WTC11 (cell line): ENCODE results near the gene SIGLEC11. TPM values are rescaled to one million over a fixed set of nuclear protein-coding genes. Genes with fewer than 3 reads are reported as not detected.

Experiments
- ATAC-seq: fragments of 200-7000 bp; cut with Tn5 transposase; 2 replicates; pipeline ENCODE4 v1.10.0; 2021; ENCODE audit warnings: mild to moderate bottlenecking, moderate library complexity
- CTCF ChIA-PET: fragments of 300-600 bp; sonication (Branson Sonifier 250); formaldehyde crosslinking; loops from one replicate; lab custom pipeline; 2021; ENCODE audit warnings: antibody characterized with exemption; lab: Charles Lee
- POLR2A ChIA-PET: fragments of 350-600 bp; sonication (Branson Sonifier 250); formaldehyde crosslinking; loops from one replicate; lab custom pipeline; 2021; ENCODE audit warnings: antibody characterized with exemption; lab: Charles Lee
- DNase-seq: peaks from one replicate; pipeline ENCODE4 v3.0.0; 2021; ENCODE audit warnings: low spot score
- H3K27ac Mint-ChIP-seq: 2 replicates; pipeline ENCODE4 v1.8.0; 2021; ENCODE audit warnings: mixed read lengths
- H3K27me3 Mint-ChIP-seq: 2 replicates; pipeline ENCODE4 v1.8.0; 2021; ENCODE audit warnings: low read depth, mild to moderate bottlenecking, moderate library complexity, mixed read lengths
- H3K36me3 Mint-ChIP-seq: 2 replicates; pipeline ENCODE4 v1.8.0; 2021; ENCODE audit warnings: mixed read lengths
- H3K4me1 Mint-ChIP-seq: 2 replicates; pipeline ENCODE4 v1.8.0; 2022; ENCODE audit warnings: mixed read lengths
- H3K4me3 Mint-ChIP-seq: 2 replicates; pipeline ENCODE4 v1.8.0; 2021; ENCODE audit warnings: mild to moderate bottlenecking, moderate library complexity, mixed read lengths
- H3K9me3 Mint-ChIP-seq: 2 replicates; pipeline ENCODE4 v1.8.0; 2021; ENCODE audit warnings: mixed read lengths
- EMX1 ChIP-seq: fragments of 250-450 bp; sonication (Bioruptor Pico); IDR thresholded peaks from 2 replicates; pipeline ENCODE4 v1.8.0; 2021; ENCODE audit warnings: mild to moderate bottlenecking
- GTF2I ChIP-seq: fragments of 250-450 bp; sonication (Bioruptor Pico); conservative IDR thresholded peaks from 2 replicates; pipeline ENCODE4 v1.4.0; 2021; ENCODE audit warnings: mild to moderate bottlenecking
- NFATC4 ChIP-seq: fragments of 250-450 bp; sonication (Bioruptor Pico); IDR thresholded peaks from 2 replicates; pipeline ENCODE4 v1.9.0; 2021; ENCODE audit warnings: mild to moderate bottlenecking
- NR1H2 ChIP-seq: sonication (generic); formaldehyde crosslinking; IDR thresholded peaks from 2 replicates; pipeline ENCODE4 v1.9.0; 2021; ENCODE audit warnings: mild to moderate bottlenecking, moderate library complexity, missing genetic modification reagents
- PRRX2 ChIP-seq: fragments of 250-450 bp; sonication (Bioruptor Pico); IDR thresholded peaks from 2 replicates; pipeline ENCODE4 v1.8.0; 2021; ENCODE audit warnings: mild to moderate bottlenecking
- ZNF121 ChIP-seq: sonication (generic); formaldehyde crosslinking; IDR thresholded peaks from 2 replicates; pipeline ENCODE4 v1.8.0; 2023; ENCODE audit warnings: missing genetic modification reagents
- total RNA-seq: library from RNA; stranded (reverse); gene quantifications from 3 replicates; pipeline ENCODE4 v1.2.3, GENCODE V29; 2021
- TF ChIP-seq, protein P1 (sequence below): sonication (generic); formaldehyde crosslinking; IDR thresholded peaks from 2 replicates; pipeline ENCODE4 v1.8.1; 2022; ENCODE audit warnings: mild to moderate bottlenecking, moderate library complexity, missing genetic modification reagents
- TF ChIP-seq, protein P2 (sequence below): fragments of 250-450 bp; sonication (Bioruptor Pico); IDR thresholded peaks from 2 replicates; pipeline ENCODE4 v2.1.2; 2022; ENCODE audit warnings: mild to moderate bottlenecking, moderate library complexity
- TF ChIP-seq, protein P3 (sequence below): fragments of 250-450 bp; sonication (Bioruptor Pico); IDR thresholded peaks from 2 replicates; pipeline ENCODE4 v1.9.0; 2021; ENCODE audit warnings: mild to moderate bottlenecking
- TF ChIP-seq, protein P4 (sequence below): sonication (generic); formaldehyde crosslinking; IDR thresholded peaks from 2 replicates; pipeline ENCODE4 v1.8.1; 2023; ENCODE audit warnings: mild to moderate bottlenecking, missing genetic modification reagents, borderline replicate concordance
- TF ChIP-seq, protein P5 (sequence below): sonication (generic); formaldehyde crosslinking; IDR thresholded peaks from 2 replicates; pipeline ENCODE4 v1.8.1; 2022; ENCODE audit warnings: low read depth, mild to moderate bottlenecking, moderate library complexity, missing genetic modification reagents, borderline replicate concordance
- TF ChIP-seq, protein P6 (sequence below): sonication (generic); formaldehyde crosslinking; IDR thresholded peaks from 2 replicates; pipeline ENCODE4 v1.8.1; 2022; ENCODE audit warnings: missing genetic modification reagents, borderline replicate concordance
- TF ChIP-seq, protein P7 (sequence below): fragments of 250-450 bp; sonication (Bioruptor Pico); conservative IDR thresholded peaks from 2 replicates; pipeline ENCODE4 v1.9.0; 2021; ENCODE audit warnings: mild to moderate bottlenecking
- TF ChIP-seq, protein P8 (sequence below): sonication (generic); formaldehyde crosslinking; IDR thresholded peaks from 2 replicates; pipeline ENCODE4 v1.8.1; 2023; ENCODE audit warnings: mild to moderate bottlenecking, missing genetic modification reagents

SIGLEC11 gene
- total RNA-seq, 1 experiment from 2014 or later, result not detected

DNA sequence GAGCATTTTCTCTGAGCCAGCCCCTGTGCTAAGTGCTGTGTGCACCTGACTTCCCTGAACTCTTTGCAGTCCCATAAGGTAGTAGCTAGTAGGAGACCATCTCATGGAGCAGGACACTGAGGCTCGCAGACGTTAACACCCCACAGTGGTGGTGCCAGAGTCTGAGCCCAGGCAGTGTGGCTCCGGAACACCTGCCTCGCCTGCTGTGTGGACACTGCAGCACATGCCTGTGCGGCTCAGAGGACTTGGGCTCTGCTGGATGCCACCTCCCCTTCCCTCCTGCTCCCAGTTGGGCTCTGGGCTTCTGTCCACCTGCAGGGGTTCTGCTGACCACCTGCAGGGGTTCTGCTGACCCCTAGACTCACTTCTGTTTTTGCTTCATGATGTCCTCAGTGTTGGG lies 27.0 kb upstream of the SIGLEC11 start:
- ATAC-seq (no peak), DNase-seq (no peak)
- no peaks in the 10 kb centered on the region for H3K27me3 Mint-ChIP-seq
- TF ChIP-seq, protein P1, sequence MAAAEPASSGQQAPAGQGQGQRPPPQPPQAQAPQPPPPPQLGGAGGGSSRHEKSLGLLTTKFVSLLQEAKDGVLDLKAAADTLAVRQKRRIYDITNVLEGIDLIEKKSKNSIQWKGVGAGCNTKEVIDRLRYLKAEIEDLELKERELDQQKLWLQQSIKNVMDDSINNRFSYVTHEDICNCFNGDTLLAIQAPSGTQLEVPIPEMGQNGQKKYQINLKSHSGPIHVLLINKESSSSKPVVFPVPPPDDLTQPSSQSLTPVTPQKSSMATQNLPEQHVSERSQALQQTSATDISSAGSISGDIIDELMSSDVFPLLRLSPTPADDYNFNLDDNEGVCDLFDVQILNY (CRISPR knock-in tag), result no peak
- TF ChIP-seq GTF2I (CRISPR knock-in tag) (no peak), NFATC4 (CRISPR knock-in tag) (no peak), EMX1 (CRISPR knock-in tag) (no peak), NR1H2 (CRISPR knock-in tag) (no peak)
- TF ChIP-seq, protein P2, sequence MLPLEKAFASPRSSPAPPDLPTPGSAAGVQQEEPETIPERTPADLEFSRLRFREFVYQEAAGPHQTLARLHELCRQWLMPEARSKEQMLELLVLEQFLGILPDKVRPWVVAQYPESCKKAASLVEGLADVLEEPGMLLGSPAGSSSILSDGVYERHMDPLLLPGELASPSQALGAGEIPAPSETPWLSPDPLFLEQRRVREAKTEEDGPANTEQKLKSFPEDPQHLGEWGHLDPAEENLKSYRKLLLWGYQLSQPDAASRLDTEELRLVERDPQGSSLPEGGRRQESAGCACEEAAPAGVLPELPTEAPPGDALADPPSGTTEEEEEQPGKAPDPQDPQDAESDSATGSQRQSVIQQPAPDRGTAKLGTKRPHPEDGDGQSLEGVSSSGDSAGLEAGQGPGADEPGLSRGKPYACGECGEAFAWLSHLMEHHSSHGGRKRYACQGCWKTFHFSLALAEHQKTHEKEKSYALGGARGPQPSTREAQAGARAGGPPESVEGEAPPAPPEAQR, result no peak
- TF ChIP-seq, protein P3, sequence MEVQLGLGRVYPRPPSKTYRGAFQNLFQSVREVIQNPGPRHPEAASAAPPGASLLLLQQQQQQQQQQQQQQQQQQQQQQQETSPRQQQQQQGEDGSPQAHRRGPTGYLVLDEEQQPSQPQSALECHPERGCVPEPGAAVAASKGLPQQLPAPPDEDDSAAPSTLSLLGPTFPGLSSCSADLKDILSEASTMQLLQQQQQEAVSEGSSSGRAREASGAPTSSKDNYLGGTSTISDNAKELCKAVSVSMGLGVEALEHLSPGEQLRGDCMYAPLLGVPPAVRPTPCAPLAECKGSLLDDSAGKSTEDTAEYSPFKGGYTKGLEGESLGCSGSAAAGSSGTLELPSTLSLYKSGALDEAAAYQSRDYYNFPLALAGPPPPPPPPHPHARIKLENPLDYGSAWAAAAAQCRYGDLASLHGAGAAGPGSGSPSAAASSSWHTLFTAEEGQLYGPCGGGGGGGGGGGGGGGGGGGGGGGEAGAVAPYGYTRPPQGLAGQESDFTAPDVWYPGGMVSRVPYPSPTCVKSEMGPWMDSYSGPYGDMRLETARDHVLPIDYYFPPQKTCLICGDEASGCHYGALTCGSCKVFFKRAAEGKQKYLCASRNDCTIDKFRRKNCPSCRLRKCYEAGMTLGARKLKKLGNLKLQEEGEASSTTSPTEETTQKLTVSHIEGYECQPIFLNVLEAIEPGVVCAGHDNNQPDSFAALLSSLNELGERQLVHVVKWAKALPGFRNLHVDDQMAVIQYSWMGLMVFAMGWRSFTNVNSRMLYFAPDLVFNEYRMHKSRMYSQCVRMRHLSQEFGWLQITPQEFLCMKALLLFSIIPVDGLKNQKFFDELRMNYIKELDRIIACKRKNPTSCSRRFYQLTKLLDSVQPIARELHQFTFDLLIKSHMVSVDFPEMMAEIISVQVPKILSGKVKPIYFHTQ (CRISPR knock-in tag), result no peak
- POLR2A ChIA-PET, result interaction anchor here (0.7 kb wide), 2 partner anchors 221 to 1070 kb away, joined by 4 read pairs; partner anchors contain the start of gene AP2A1
- H3K27ac Mint-ChIP-seq, result no peak overlapping the region
- CTCF ChIA-PET, result interaction anchor here (0.5 to 1.6 kb wide), 4 partner anchors 16 to 256 kb away, joined by 3 to 4 read pairs (median 4); no protein-coding TSS in a partner anchor
- no peak overlapping the region for H3K4me3 Mint-ChIP-seq
- peaks cover 13% of the 10 kb centered on the region for H3K36me3 Mint-ChIP-seq
- no peaks in the 10 kb centered on the region for H3K4me1 Mint-ChIP-seq
- no peaks in the 10 kb centered on the region; the same call in 1 of the 2 replicates for H3K9me3 Mint-ChIP-seq

DNA sequence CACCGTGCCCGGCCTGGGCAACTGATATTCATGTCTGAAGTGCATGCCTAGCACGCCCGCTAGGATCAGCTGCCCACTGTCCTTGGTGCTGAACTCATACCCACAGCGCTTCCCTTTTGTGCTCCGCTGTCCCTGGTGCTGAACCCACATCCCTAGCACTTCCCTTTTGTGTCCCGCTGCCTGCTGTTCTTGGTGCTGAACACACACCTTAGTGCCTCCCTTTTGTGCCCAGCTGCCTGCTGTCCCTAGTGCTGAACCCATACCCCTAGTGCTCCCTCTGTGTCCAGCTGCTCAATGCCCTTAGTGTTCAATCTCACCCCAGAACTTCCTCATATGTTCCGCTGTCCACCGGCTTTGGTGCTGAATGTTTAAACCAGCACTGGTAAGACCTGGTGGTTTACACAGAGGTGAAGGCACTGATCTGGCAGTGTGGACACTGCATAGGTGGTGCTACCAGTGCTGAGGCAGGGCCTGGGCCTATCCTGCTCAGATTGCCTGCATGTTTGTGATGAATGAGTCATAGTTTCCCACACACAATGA lies 26.3 kb upstream of the SIGLEC11 start:
- no peaks in the 10 kb centered on the region for H3K9me3 Mint-ChIP-seq
- POLR2A ChIA-PET, result interaction anchor here (0.6 to 0.7 kb wide), 4 partner anchors 48 to 1069 kb away, joined by 3 to 4 read pairs (median 4); partner anchors contain the start of gene AP2A1
- H3K4me3 Mint-ChIP-seq, result no peak overlapping the region
- CTCF ChIA-PET, result interaction anchor here (0.5 to 2.5 kb wide), 5 partner anchors 15 to 621 kb away, joined by 3 to 7 read pairs (median 4); no protein-coding TSS in a partner anchor
- H3K27me3 Mint-ChIP-seq, result no peaks in the 10 kb centered on the region
- DNase-seq (peak; percentile 98), ATAC-seq (peak; percentile 92)
- H3K36me3 Mint-ChIP-seq, result peaks cover 7% of the 10 kb centered on the region; the same call in 1 of the 2 replicates
- no peaks in the 10 kb centered on the region for H3K4me1 Mint-ChIP-seq
- H3K27ac Mint-ChIP-seq, result no peak overlapping the region
- TF ChIP-seq, protein P4, sequence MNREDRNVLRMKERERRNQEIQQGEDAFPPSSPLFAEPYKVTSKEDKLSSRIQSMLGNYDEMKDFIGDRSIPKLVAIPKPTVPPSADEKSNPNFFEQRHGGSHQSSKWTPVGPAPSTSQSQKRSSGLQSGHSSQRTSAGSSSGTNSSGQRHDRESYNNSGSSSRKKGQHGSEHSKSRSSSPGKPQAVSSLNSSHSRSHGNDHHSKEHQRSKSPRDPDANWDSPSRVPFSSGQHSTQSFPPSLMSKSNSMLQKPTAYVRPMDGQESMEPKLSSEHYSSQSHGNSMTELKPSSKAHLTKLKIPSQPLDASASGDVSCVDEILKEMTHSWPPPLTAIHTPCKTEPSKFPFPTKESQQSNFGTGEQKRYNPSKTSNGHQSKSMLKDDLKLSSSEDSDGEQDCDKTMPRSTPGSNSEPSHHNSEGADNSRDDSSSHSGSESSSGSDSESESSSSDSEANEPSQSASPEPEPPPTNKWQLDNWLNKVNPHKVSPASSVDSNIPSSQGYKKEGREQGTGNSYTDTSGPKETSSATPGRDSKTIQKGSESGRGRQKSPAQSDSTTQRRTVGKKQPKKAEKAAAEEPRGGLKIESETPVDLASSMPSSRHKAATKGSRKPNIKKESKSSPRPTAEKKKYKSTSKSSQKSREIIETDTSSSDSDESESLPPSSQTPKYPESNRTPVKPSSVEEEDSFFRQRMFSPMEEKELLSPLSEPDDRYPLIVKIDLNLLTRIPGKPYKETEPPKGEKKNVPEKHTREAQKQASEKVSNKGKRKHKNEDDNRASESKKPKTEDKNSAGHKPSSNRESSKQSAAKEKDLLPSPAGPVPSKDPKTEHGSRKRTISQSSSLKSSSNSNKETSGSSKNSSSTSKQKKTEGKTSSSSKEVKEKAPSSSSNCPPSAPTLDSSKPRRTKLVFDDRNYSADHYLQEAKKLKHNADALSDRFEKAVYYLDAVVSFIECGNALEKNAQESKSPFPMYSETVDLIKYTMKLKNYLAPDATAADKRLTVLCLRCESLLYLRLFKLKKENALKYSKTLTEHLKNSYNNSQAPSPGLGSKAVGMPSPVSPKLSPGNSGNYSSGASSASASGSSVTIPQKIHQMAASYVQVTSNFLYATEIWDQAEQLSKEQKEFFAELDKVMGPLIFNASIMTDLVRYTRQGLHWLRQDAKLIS (CRISPR knock-in tag), result peak; percentile 100
- TF ChIP-seq, protein P5, sequence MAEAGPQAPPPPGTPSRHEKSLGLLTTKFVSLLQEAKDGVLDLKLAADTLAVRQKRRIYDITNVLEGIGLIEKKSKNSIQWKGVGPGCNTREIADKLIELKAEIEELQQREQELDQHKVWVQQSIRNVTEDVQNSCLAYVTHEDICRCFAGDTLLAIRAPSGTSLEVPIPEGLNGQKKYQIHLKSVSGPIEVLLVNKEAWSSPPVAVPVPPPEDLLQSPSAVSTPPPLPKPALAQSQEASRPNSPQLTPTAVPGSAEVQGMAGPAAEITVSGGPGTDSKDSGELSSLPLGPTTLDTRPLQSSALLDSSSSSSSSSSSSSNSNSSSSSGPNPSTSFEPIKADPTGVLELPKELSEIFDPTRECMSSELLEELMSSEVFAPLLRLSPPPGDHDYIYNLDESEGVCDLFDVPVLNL (CRISPR knock-in tag), result peak; percentile 100
- TF ChIP-seq PRRX2 (CRISPR knock-in tag), result peak; percentile 100
- TF ChIP-seq ZNF121 (CRISPR knock-in tag), result peak; percentile 99
- TF ChIP-seq, protein P6, sequence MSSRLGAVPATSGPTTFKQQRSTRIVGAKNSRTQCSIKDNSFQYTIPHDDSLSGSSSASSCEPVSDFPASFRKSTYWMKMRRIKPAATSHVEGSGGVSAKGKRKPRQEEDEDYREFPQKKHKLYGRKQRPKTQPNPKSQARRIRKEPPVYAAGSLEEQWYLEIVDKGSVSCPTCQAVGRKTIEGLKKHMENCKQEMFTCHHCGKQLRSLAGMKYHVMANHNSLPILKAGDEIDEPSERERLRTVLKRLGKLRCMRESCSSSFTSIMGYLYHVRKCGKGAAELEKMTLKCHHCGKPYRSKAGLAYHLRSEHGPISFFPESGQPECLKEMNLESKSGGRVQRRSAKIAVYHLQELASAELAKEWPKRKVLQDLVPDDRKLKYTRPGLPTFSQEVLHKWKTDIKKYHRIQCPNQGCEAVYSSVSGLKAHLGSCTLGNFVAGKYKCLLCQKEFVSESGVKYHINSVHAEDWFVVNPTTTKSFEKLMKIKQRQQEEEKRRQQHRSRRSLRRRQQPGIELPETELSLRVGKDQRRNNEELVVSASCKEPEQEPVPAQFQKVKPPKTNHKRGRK (CRISPR knock-in tag), result peak; percentile 100
- TF ChIP-seq, protein P7, sequence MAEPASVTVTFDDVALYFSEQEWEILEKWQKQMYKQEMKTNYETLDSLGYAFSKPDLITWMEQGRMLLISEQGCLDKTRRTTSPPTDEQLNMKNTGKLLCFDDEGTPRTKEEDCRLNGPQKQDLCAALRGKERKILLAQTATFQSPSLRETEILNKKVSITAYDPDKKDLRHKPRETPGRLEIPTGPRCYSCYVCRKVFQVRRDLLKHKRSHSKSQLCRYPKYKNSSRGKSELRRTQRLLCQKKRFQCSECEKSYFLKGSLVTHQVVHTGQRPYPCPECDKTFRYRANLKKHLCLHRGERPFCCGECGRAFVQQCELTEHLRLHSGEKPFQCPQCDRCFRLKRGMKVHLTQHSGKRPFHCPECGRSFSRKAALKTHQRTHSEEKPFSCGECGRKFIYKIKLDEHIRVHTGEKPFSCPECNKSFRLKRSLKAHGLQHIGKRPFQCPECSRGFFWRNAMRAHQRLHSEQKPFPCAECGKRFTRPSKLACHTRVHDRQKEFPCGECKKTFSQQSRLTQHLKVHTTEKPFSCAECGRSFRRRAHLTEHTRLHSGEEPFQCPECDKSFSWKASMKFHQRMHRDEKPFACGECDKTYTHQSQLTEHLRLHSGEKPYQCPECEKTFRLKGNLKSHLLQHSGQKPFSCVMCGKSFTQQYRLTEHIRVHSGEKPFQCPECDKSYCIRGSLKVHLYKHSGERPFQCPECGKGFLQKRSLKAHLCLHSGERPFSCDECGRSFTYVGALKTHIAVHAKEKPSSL (CRISPR knock-in tag), result peak; percentile 97
- TF ChIP-seq, protein P1 (CRISPR knock-in tag), result peak; percentile 100
- TF ChIP-seq, protein P8, sequence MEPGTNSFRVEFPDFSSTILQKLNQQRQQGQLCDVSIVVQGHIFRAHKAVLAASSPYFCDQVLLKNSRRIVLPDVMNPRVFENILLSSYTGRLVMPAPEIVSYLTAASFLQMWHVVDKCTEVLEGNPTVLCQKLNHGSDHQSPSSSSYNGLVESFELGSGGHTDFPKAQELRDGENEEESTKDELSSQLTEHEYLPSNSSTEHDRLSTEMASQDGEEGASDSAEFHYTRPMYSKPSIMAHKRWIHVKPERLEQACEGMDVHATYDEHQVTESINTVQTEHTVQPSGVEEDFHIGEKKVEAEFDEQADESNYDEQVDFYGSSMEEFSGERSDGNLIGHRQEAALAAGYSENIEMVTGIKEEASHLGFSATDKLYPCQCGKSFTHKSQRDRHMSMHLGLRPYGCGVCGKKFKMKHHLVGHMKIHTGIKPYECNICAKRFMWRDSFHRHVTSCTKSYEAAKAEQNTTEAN, result peak; percentile 100
